Activated naive CD4-positive, alpha-beta T cell treated with anti-CD3 and anti-CD28 coated beads, Interleukin-2, amount 50 U/mL, for 24 hours (primary cell): ENCODE measurements around the gene DAP3.
"Not testable (repeated sequence)": the region's sequence is repeated elsewhere in the genome, so short reads cannot be mapped to it uniquely, and the experiment has no call there.

Experiments used
- H3K27ac Mint-ChIP-seq: one replicate; pipeline ENCODE4 v1.8.0; 2021; ENCODE audit warnings: mild to moderate bottlenecking, mixed read lengths
- H3K27me3 Mint-ChIP-seq: one replicate; pipeline ENCODE4 v1.8.0; 2021; ENCODE audit warnings: mixed read lengths
- H3K36me3 Mint-ChIP-seq: one replicate; pipeline ENCODE4 v1.8.0; 2021; ENCODE audit warnings: mixed read lengths
- H3K4me1 Mint-ChIP-seq: one replicate; pipeline ENCODE4 v1.8.0; 2021; ENCODE audit warnings: mixed read lengths
- H3K4me3 Mint-ChIP-seq: one replicate; pipeline ENCODE4 v1.8.0; 2021; ENCODE audit warnings: mild to moderate bottlenecking, mixed read lengths
- H3K9me3 Mint-ChIP-seq: one replicate; pipeline ENCODE4 v1.8.0; 2021; ENCODE audit warnings: mixed read lengths

The DAP3 gene

GRCh38 chr1:155697616-155698015 is 8.7 kb downstream of the DAP3 start:
- H3K27me3 Mint-ChIP-seq, H3K4me3 Mint-ChIP-seq, H3K9me3 Mint-ChIP-seq, H3K36me3 Mint-ChIP-seq, H3K27ac Mint-ChIP-seq: not testable (repeated sequence)
- H3K4me1 Mint-ChIP-seq = peaks cover 66% of the 10 kb centered on the region

- Mint-ChIP-seq H3K27me3 (no peaks in the 10 kb centered on the region), H3K27ac (no peak overlapping the region), H3K4me1 (peaks cover 63% of the 10 kb centered on the region)
Measured at GRCh38 chr1:155698382-155699038, 9.6 kb downstream of the DAP3 start.

GRCh38 chr1:155699062-155699461 is 10.2 kb downstream of the DAP3 start:
- H3K36me3 Mint-ChIP-seq, H3K9me3 Mint-ChIP-seq, H3K4me3 Mint-ChIP-seq, H3K27me3 Mint-ChIP-seq, H3K27ac Mint-ChIP-seq: not testable (repeated sequence)
- H3K4me1 Mint-ChIP-seq = peaks cover 63% of the 10 kb centered on the region

More at GRCh38 chr1:155698382-155699038, 9.6 kb downstream of the DAP3 start:
- Mint-ChIP-seq H3K36me3 (peaks cover 6% of the 10 kb centered on the region), H3K9me3 (no peaks in the 10 kb centered on the region), H3K4me3 (no peak overlapping the region)

DNA sequence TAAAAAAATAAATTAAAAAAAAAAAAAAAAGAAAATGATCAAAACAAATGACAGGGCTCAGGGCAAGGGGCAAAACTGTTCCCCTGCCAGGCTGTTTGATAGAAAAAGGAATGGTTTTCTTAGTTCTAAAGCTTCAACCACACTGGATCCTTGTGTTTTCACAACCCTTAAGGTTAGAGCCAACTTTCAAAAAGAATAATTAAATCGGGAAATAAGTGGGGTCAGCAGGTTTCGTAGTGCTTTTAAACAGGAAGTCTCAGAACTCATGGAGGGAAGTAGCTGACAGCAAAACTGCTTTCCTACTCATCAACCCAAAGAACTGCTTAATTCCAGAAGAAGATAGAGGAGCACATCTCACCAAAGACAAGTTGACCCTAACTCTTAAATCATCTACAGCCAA is 12.8 kb downstream of the DAP3 start:
- H3K9me3 Mint-ChIP-seq, H3K36me3 Mint-ChIP-seq, H3K27me3 Mint-ChIP-seq, H3K4me3 Mint-ChIP-seq, H3K27ac Mint-ChIP-seq: not testable (repeated sequence)
- H3K4me1 Mint-ChIP-seq = peaks cover 53% of the 10 kb centered on the region

GRCh38 chr1:155703216-155703615 is 14.3 kb downstream of the DAP3 start:
- Mint-ChIP-seq H3K9me3 (no peaks in the 10 kb centered on the region), H3K36me3 (peaks cover 4% of the 10 kb centered on the region), H3K27me3 (no peaks in the 10 kb centered on the region), H3K27ac (peak overlapping the region; percentile 14), H3K4me3 (no peak overlapping the region), H3K4me1 (peaks cover 48% of the 10 kb centered on the region)

DNA sequence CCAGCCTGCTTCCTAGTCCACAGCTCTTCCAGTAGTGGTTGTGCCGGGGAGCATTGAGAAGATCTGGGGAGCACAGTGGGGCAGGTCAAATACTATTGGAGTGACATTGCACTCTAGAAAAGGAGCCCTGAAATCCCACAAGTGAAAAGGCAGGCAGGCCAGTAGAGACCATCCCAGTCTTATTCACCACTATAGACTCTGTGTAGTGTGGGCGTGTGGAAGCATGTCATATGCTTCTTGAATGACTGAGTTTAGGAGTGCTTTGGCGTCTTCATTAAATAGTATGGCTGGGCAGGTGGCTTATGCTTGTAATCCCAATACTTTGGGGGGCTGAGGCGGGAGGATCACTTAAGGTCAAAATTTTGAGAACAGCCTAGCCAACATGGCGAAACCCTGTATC is 15.5 kb downstream of the DAP3 start:
- H3K4me1 Mint-ChIP-seq = peaks cover 44% of the 10 kb centered on the region
- not testable (repeated sequence) for H3K27ac Mint-ChIP-seq, H3K4me3 Mint-ChIP-seq, H3K27me3 Mint-ChIP-seq, H3K9me3 Mint-ChIP-seq, H3K36me3 Mint-ChIP-seq

GRCh38 chr1:155706139-155706538 is 17.2 kb downstream of the DAP3 start:
- H3K4me3 Mint-ChIP-seq = no peak overlapping the region
- peaks cover 38% of the 10 kb centered on the region for H3K4me1 Mint-ChIP-seq
- H3K9me3 Mint-ChIP-seq = no peaks in the 10 kb centered on the region
- peaks cover 8% of the 10 kb centered on the region for H3K36me3 Mint-ChIP-seq
- H3K27me3 Mint-ChIP-seq = no peaks in the 10 kb centered on the region
- H3K27ac Mint-ChIP-seq = no peak overlapping the region

DNA sequence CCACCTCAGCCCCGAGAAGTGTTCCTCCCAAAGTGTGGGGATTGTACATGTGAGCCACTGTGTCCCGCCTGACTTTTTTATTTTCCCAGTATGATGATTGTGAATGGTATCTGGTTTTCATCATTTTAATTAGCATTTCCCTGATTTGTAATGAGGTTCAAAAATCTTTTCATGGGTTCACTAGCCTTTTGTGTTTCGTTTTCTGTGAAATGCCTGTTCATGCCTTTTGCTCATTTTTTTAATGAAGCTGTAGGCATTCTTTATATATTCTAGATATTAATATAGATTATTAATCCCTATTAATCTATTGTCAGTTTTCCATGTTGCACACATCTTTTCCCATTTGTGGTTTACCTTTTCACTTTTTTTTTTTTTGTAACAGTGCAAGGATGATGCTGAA is 20.5 kb downstream of the DAP3 start:
- H3K4me1 Mint-ChIP-seq = peaks cover 23% of the 10 kb centered on the region
- no peaks in the 10 kb centered on the region for H3K9me3 Mint-ChIP-seq
- H3K27me3 Mint-ChIP-seq = no peaks in the 10 kb centered on the region
- no peak overlapping the region for H3K27ac Mint-ChIP-seq
- no peak overlapping the region for H3K4me3 Mint-ChIP-seq
- peaks cover 11% of the 10 kb centered on the region for H3K36me3 Mint-ChIP-seq

- H3K27ac Mint-ChIP-seq, H3K36me3 Mint-ChIP-seq, H3K4me3 Mint-ChIP-seq, H3K9me3 Mint-ChIP-seq, H3K27me3 Mint-ChIP-seq: not testable (repeated sequence)
- peaks cover 15% of the 10 kb centered on the region for H3K4me1 Mint-ChIP-seq
Measured at GRCh38 chr1:155711457-155711856, 22.6 kb downstream of the DAP3 start.

DNA sequence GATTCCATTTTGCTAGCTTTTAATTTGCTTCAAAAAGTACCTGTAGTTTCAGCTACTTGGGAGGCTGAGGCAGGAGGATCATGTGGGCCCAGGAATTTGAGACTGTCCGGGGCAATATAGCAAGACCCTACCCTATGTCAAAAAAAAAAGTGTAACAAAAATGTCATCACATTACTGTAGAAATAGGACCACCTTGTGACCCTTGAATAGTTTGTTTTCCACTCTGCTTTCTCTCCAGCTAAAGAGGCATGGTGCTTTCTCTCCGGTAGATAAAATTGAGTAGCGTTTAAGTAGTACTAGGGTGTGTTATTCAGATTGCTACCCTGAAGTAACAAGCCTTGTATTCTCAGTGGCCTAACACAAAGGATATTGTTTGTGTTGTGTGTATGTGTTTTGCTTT is 23.7 kb downstream of the DAP3 start:
- H3K27ac Mint-ChIP-seq, H3K27me3 Mint-ChIP-seq, H3K36me3 Mint-ChIP-seq, H3K4me3 Mint-ChIP-seq, H3K9me3 Mint-ChIP-seq: not testable (repeated sequence)
- peaks cover 15% of the 10 kb centered on the region for H3K4me1 Mint-ChIP-seq

- no peak overlapping the region for H3K4me3 Mint-ChIP-seq
- H3K9me3 Mint-ChIP-seq = no peaks in the 10 kb centered on the region
- H3K27ac Mint-ChIP-seq = no peak overlapping the region
- peaks cover 7% of the 10 kb centered on the region for H3K36me3 Mint-ChIP-seq
- peaks cover 11% of the 10 kb centered on the region for H3K4me1 Mint-ChIP-seq
- H3K27me3 Mint-ChIP-seq = no peaks in the 10 kb centered on the region
Measured at GRCh38 chr1:155713075-155713474, 24.2 kb downstream of the DAP3 start.

DNA sequence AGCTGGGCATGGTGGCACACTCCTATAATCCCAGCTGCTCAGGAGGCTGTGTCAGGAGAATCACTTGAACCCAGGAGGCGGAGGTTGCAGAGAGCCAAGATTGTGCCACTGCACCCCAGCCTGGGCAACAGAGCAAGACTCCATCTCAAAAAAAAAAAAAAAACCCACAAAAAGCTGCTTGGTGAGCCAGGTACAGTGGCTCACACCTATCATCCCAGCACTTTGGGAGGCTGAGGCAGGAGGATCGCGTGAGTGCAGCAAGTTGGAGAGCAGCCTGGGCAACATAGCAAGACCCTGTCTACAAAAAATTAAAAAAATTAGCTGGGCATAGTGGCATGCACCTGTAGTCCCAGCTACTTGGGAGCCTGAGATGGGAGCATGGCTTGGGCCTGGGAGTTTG is 26.2 kb downstream of the DAP3 start:
- H3K27ac Mint-ChIP-seq, H3K36me3 Mint-ChIP-seq, H3K4me1 Mint-ChIP-seq, H3K9me3 Mint-ChIP-seq, H3K4me3 Mint-ChIP-seq, H3K27me3 Mint-ChIP-seq: not testable (repeated sequence)

DNA sequence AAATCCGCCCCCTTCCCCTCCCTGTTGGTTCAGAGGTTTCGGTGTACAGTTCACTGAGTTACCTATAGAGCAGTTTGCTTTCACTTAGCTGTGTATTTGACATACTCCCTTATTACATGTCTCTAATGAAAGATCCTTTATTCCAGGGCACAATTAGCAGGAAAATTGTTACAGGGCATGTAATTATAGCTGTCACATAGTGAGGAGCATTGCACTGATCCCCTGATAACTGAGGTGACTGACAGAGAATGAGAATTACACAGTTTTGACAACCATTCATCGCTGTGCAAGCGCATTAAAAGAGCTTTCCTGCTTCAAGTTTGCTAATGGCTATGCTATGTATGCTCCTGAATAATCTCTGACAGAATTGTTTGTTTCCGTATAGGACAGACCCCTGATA is 26.9 kb downstream of the DAP3 start:
- Mint-ChIP-seq H3K9me3 (no peaks in the 10 kb centered on the region), H3K4me1 (peaks cover 8% of the 10 kb centered on the region), H3K4me3 (no peak overlapping the region), H3K27ac (no peak overlapping the region), H3K36me3 (peaks cover 3% of the 10 kb centered on the region), H3K27me3 (no peaks in the 10 kb centered on the region)

DNA sequence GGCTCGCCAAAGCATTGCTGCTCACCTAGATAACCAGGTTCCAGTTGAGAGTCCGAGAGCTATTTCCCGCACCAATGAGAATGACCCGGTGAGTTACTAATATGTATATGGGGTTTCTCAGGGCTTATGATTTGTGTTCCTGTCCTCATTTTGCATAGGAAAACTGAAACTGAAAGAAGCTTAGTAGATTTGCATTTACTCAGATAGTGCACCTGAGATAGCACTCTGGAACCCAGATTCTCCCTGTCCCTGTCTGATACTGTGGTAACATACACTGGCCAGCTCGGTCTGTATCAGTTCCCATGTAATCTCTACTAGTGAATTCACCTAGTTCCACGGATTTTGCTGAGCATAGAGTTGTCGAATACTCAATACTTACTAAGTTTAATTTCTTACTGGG is 28.1 kb downstream of the DAP3 start:
- no peak overlapping the region for H3K4me3 Mint-ChIP-seq
- H3K4me1 Mint-ChIP-seq = peaks cover 8% of the 10 kb centered on the region
- H3K9me3 Mint-ChIP-seq = no peaks in the 10 kb centered on the region
- no peak overlapping the region for H3K27ac Mint-ChIP-seq
- H3K27me3 Mint-ChIP-seq = no peaks in the 10 kb centered on the region
- H3K36me3 Mint-ChIP-seq = peaks cover 6% of the 10 kb centered on the region

GRCh38 chr1:155718524-155719115 is 29.7 kb downstream of the DAP3 start:
- H3K36me3 Mint-ChIP-seq, H3K4me1 Mint-ChIP-seq, H3K9me3 Mint-ChIP-seq, H3K4me3 Mint-ChIP-seq, H3K27ac Mint-ChIP-seq, H3K27me3 Mint-ChIP-seq: not testable (repeated sequence)

DNA sequence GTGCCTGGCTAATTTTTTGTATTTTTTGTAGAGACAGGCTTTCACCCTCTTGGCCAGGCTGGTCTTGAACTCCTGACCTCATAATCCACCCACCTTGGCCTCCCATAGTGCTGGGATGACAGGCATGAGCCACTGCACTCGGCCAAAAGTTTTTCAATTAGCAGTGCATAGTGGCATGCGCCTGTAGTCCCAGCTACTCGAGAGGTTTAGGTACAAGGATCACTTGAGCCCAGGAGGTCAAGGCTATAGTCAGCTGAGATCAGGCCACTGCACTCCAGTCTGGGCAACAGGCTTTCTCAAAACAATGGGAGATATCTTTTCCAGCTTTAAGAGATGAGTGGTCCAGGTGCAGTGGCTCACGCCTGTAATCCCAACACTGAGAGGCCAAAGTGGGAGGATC is 30.8 kb downstream of the DAP3 start:
- no peak overlapping the region for H3K27ac Mint-ChIP-seq
- H3K4me3 Mint-ChIP-seq = no peak overlapping the region
- H3K27me3 Mint-ChIP-seq = no peaks in the 10 kb centered on the region
- H3K4me1 Mint-ChIP-seq = peaks cover 8% of the 10 kb centered on the region
- H3K9me3 Mint-ChIP-seq = no peaks in the 10 kb centered on the region
- H3K36me3 Mint-ChIP-seq = peaks cover 3% of the 10 kb centered on the region

DNA sequence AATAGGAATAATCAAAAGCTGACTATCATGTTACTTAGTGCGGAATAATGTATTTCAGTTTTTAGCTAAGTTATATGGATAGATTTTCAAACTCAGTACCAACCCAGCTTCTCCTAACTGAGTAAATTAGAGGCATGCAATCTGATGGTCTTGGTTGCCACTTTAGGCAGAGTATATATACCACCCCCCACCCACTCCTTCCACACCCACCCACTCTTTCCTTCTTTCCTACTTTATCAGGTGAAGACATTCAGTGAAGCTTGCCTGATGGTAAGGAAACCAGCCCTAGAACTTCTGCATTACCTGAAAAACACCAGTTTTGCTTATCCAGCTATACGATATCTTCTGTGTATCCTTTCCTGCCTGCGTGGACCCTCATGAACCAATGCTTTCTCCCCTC is 36.3 kb downstream of the DAP3 start:
- Mint-ChIP-seq H3K27ac (no peak overlapping the region), H3K9me3 (no peaks in the 10 kb centered on the region), H3K27me3 (no peaks in the 10 kb centered on the region), H3K36me3 (peaks cover 5% of the 10 kb centered on the region), H3K4me3 (no peak overlapping the region), H3K4me1 (peaks cover 6% of the 10 kb centered on the region)
